DOHH2 (cell line): ENCODE results near the gene ITIH2.

Experiments
- EZH2phosphoT487 ChIP-seq: fragments of 200-600 bp; sonication (generic); IDR thresholded peaks from 2 replicates; pipeline ENCODE4 v1.6.1; 2017; ENCODE audit warnings: borderline replicate concordance, mild to moderate bottlenecking, antibody characterized with exemption, low read length, moderate library complexity, mixed read lengths
- TF ChIP-seq, protein P1 (sequence below): fragments of 200-600 bp; sonication (generic); IDR thresholded peaks from one replicate; pipeline ENCODE4 v1.5.1; 2014; ENCODE audit warnings: antibody characterized with exemption, mild to moderate bottlenecking, low read depth, low read length; ENCODE audit not compliant: poor library complexity, severe bottlenecking

DNA sequence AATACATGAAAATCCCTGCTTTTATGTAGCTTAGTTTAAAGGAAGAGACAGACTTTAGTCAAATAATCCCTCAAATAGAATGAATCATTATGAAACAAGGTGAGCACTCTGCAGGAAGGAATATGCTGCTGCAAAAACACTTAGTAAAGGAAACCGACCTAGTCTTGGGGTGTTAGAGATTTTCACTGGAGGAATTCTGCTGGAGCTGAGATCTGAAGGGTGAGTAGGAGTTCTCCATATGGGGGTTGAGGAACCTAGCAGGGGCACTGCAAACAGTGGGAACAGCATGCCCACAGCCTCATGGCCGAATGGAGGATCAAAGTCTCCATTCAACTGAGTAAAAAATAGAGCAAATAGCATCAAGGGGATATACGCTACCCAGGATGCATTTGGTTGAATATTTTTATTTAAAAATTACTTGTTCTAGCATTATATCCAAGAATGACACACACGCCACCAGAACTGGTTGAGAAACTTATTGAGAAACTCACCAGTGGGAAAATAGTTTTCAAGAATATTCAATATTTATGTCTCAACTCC lies 3.5 kb downstream of the ITIH2 start:
- TF ChIP-seq, protein P1, sequence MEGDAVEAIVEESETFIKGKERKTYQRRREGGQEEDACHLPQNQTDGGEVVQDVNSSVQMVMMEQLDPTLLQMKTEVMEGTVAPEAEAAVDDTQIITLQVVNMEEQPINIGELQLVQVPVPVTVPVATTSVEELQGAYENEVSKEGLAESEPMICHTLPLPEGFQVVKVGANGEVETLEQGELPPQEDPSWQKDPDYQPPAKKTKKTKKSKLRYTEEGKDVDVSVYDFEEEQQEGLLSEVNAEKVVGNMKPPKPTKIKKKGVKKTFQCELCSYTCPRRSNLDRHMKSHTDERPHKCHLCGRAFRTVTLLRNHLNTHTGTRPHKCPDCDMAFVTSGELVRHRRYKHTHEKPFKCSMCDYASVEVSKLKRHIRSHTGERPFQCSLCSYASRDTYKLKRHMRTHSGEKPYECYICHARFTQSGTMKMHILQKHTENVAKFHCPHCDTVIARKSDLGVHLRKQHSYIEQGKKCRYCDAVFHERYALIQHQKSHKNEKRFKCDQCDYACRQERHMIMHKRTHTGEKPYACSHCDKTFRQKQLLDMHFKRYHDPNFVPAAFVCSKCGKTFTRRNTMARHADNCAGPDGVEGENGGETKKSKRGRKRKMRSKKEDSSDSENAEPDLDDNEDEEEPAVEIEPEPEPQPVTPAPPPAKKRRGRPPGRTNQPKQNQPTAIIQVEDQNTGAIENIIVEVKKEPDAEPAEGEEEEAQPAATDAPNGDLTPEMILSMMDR, result no peak
- no peak for TF ChIP-seq EZH2phosphoT487
